SU-DHL-6 (cell line): ENCODE measurements around the gene FAN1.

ENCODE experiments used
- H2AFZ ChIP-seq: fragments of 200-600 bp; sonication (generic); 2 replicates; pipeline ENCODE4 v1.6.1; 2014; ENCODE audit warnings: low read depth, mild to moderate bottlenecking, moderate library complexity, mixed read lengths, antibody characterized with exemption, low read length; ENCODE audit not compliant: severe bottlenecking
- H3F3A ChIP-seq: fragments of 200-600 bp; shearing (Covaris generic); 2 replicates; pipeline ENCODE4 v1.6.0; 2016; ENCODE audit warnings: antibody characterized with exemption, mild to moderate bottlenecking; ENCODE audit not compliant: insufficient read depth
- H3K27ac ChIP-seq: fragments of 200-600 bp; sonication (generic); 2 replicates; pipeline ENCODE4 v1.5.1; 2016; ENCODE audit warnings: low read depth, mild to moderate bottlenecking, low read length, moderate library complexity, mixed read lengths
- H3K27me3 ChIP-seq: fragments of 200-600 bp; sonication (generic), shearing (Covaris generic); 2 replicates; pipeline ENCODE4 v1.6.0; 2014; ENCODE audit warnings: mild to moderate bottlenecking, low read length
- H3K36me3 ChIP-seq: fragments of 200-600 bp; sonication (generic); 2 replicates; pipeline ENCODE4 v1.6.1; 2014; ENCODE audit warnings: mild to moderate bottlenecking, low read length, mixed read lengths
- H3K4me2 ChIP-seq: fragments of 300-600, 200-600 bp; shearing (Covaris generic), sonication (generic); 2 replicates; pipeline ENCODE4 v1.6.0; 2014; ENCODE audit warnings: low read length, low read depth, mild to moderate bottlenecking; ENCODE audit not compliant: poor library complexity, severe bottlenecking
- H3K4me3 ChIP-seq: fragments of 200-600 bp; sonication (generic); 2 replicates; pipeline ENCODE4 v1.5.1; 2014; ENCODE audit warnings: antibody characterized with exemption, low read length, mild to moderate bottlenecking, mixed read lengths; ENCODE audit not compliant: insufficient read depth, poor library complexity, severe bottlenecking
- H3K79me2 ChIP-seq: fragments of 200-600 bp; sonication (generic); 2 replicates; pipeline ENCODE4 v1.6.1; 2014; ENCODE audit warnings: mild to moderate bottlenecking, low read length, moderate library complexity; ENCODE audit not compliant: insufficient read depth
- H3K9ac ChIP-seq: fragments of 200-600 bp; sonication (generic); 2 replicates; pipeline ENCODE4 v1.7.0; 2014; ENCODE audit warnings: mild to moderate bottlenecking, low read length
- H3K9me2 ChIP-seq: fragments of 200-600 bp; sonication (generic); replicated peaks from 2 replicates; pipeline ENCODE4 v1.6.1; 2014; ENCODE audit warnings: low read length; ENCODE audit not compliant: insufficient read depth
- H3K9me3 ChIP-seq: fragments of 200-600 bp; sonication (generic); 2 replicates; pipeline ENCODE4 v1.6.1; 2014; ENCODE audit warnings: low read length, mixed read lengths; ENCODE audit not compliant: insufficient read depth
- H4K20me1 ChIP-seq: fragments of 200-600 bp; sonication (generic); 2 replicates; pipeline ENCODE4 v1.6.1; 2014; ENCODE audit warnings: low read depth, mild to moderate bottlenecking, antibody characterized with exemption, low read length, moderate library complexity, mixed read lengths
- EZH2phosphoT487 ChIP-seq: fragments of 200-600 bp; sonication (generic), shearing (Covaris generic); conservative IDR thresholded peaks from 2 replicates; pipeline ENCODE4 v1.6.1; 2018; ENCODE audit warnings: mild to moderate bottlenecking, antibody characterized with exemption, low read length, moderate library complexity, mixed read lengths
- TF ChIP-seq, protein P1 (sequence below): fragments of 200-600 bp; sonication (generic); IDR thresholded peaks from one replicate; pipeline ENCODE4 v1.5.1; 2017; ENCODE audit warnings: antibody characterized with exemption, mild to moderate bottlenecking, low read length, moderate library complexity; ENCODE audit not compliant: insufficient read depth, poor library complexity, severe bottlenecking

FAN1 gene

GRCh38 chr15:30963681-30964080, 60.0 kb downstream of the FAN1 start:
- no peak overlapping the region for H3K4me2 ChIP-seq
- H3K9me2 ChIP-seq, result no peaks in the 10 kb centered on the region
- no peaks in the 10 kb centered on the region for H3K9me3 ChIP-seq
- no peaks in the 10 kb centered on the region for H3K27me3 ChIP-seq
- no peaks in the 10 kb centered on the region for H4K20me1 ChIP-seq
- TF ChIP-seq, protein P1, sequence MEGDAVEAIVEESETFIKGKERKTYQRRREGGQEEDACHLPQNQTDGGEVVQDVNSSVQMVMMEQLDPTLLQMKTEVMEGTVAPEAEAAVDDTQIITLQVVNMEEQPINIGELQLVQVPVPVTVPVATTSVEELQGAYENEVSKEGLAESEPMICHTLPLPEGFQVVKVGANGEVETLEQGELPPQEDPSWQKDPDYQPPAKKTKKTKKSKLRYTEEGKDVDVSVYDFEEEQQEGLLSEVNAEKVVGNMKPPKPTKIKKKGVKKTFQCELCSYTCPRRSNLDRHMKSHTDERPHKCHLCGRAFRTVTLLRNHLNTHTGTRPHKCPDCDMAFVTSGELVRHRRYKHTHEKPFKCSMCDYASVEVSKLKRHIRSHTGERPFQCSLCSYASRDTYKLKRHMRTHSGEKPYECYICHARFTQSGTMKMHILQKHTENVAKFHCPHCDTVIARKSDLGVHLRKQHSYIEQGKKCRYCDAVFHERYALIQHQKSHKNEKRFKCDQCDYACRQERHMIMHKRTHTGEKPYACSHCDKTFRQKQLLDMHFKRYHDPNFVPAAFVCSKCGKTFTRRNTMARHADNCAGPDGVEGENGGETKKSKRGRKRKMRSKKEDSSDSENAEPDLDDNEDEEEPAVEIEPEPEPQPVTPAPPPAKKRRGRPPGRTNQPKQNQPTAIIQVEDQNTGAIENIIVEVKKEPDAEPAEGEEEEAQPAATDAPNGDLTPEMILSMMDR, result no peak
- no peak for TF ChIP-seq EZH2phosphoT487
- H2AFZ ChIP-seq, result no peak overlapping the region
- H3F3A ChIP-seq, result no peaks in the 10 kb centered on the region
- no peak overlapping the region for H3K4me3 ChIP-seq
- no peak overlapping the region for H3K9ac ChIP-seq
- peaks cover 6% of the 10 kb centered on the region; the same call in 1 of the 2 replicates for H3K36me3 ChIP-seq
- H3K79me2 ChIP-seq, result no peaks in the 10 kb centered on the region
- no peak overlapping the region for H3K27ac ChIP-seq

GRCh38 chr15:30969724-30970123, 66.0 kb downstream of the FAN1 start:
- Histone ChIP-seq H3K9me2 (no peaks in the 10 kb centered on the region), H3K27ac (no peak overlapping the region), H3K79me2 (no peaks in the 10 kb centered on the region), H2AFZ (no peak overlapping the region), H3K9ac (no peak overlapping the region), H3K36me3 (peaks cover 30% of the 10 kb centered on the region), H3K4me2 (no peak overlapping the region), H3K4me3 (no peak overlapping the region), H3K9me3 (no peaks in the 10 kb centered on the region), H4K20me1 (no peaks in the 10 kb centered on the region), H3F3A (no peaks in the 10 kb centered on the region), H3K27me3 (no peaks in the 10 kb centered on the region)
- TF ChIP-seq EZH2phosphoT487, result no peak
- TF ChIP-seq, protein P1, result no peak

GRCh38 chr15:30973379-30973778, 69.7 kb downstream of the FAN1 start:
- TF ChIP-seq, protein P1, result no peak
- no peak for TF ChIP-seq EZH2phosphoT487
- Histone ChIP-seq H3K27ac (no peak overlapping the region), H3F3A (no peaks in the 10 kb centered on the region), H3K4me3 (no peak overlapping the region), H3K4me2 (no peak overlapping the region), H3K9me3 (no peaks in the 10 kb centered on the region), H3K36me3 (peaks cover 30% of the 10 kb centered on the region), H3K27me3 (no peaks in the 10 kb centered on the region), H2AFZ (no peak overlapping the region), H3K9ac (no peak overlapping the region), H4K20me1 (no peaks in the 10 kb centered on the region), H3K9me2 (no peaks in the 10 kb centered on the region), H3K79me2 (no peaks in the 10 kb centered on the region)

DNA sequence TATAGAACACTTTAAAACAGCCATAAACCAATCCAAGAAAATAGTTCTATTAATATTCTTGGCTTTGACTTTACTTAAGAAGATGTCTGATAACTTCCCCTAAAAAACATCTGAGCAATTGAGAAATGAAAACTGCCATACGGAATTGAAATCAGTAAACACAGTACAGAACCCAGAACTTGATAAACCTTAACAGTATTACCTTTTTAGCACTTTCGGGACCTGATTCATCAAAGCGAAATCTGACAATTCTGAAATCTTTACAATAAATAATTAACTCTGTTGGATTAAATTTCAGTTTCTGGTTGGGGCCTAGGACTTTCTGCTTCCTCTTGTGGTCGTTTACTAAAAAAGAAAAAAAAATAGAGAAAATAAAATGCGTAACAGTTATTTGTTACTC, 70.4 kb downstream of the FAN1 start:
- Histone ChIP-seq H3K27ac (no peak overlapping the region), H3K36me3 (peaks cover 30% of the 10 kb centered on the region), H3K9me2 (no peaks in the 10 kb centered on the region), H3K79me2 (no peaks in the 10 kb centered on the region), H3K9ac (no peak overlapping the region), H3K27me3 (no peaks in the 10 kb centered on the region), H3K4me3 (no peak overlapping the region), H2AFZ (no peak overlapping the region), H3K4me2 (no peak overlapping the region), H4K20me1 (no peaks in the 10 kb centered on the region), H3K9me3 (no peaks in the 10 kb centered on the region), H3F3A (no peaks in the 10 kb centered on the region)
- TF ChIP-seq, protein P1, result no peak
- no peak for TF ChIP-seq EZH2phosphoT487
